ENCODE measurements around the gene ZC3H18.

ZC3H18 gene

DNA sequence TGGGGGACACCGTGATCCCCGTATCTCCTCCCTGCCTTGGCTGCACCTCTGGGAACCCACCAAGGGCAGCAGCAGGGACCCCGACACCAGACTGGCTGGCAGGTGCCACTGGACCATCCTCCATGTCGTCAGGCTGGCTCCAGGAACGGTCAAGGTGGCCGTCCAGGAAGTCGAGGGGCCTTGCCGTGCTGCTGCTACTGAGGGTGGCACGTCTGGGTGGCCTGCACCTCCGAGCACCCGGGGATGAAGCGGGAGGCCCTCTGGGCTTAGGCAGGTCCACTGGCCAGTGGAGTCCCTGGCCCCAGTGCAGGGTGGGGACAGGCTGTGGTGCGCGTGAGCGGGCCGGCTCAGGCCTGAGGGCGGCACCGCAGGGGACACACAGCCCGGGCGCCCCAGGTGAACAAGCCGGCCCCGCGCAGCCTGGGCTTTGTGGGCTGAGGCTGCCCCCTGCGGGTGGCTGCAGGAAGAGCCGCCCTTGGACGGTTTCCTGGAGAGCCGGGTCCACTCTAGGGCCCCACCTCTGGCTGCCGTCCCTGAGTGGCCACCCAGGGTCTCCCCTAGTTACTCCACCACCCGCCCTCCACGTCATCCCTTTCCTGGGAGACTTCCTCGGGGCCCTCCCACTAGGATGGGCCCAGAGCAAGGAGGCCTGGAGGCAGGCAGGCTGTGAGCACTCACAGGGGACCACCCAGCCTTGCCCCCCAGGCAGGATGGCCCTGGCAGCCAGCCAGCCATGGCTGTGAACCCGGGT, 42.8 kb upstream of the ZC3H18 start:
- TF ChIP-seq POLR2AphosphoS5 (IDR thresholded peaks at IDR 0.05; ENCODE audit: low read depth) (no peak), GABPA (IDR thresholded peaks at IDR 0.05; ENCODE audit: low read depth) (no peak), REST (IDR thresholded peaks at IDR 0.05; ENCODE audit: insufficient replicate concordance, low read depth) (no peak), SPI1 (IDR thresholded peaks at IDR 0.05; ENCODE audit: borderline replicate concordance, low read depth) (no peak)
- TF ChIP-seq, protein P1, sequence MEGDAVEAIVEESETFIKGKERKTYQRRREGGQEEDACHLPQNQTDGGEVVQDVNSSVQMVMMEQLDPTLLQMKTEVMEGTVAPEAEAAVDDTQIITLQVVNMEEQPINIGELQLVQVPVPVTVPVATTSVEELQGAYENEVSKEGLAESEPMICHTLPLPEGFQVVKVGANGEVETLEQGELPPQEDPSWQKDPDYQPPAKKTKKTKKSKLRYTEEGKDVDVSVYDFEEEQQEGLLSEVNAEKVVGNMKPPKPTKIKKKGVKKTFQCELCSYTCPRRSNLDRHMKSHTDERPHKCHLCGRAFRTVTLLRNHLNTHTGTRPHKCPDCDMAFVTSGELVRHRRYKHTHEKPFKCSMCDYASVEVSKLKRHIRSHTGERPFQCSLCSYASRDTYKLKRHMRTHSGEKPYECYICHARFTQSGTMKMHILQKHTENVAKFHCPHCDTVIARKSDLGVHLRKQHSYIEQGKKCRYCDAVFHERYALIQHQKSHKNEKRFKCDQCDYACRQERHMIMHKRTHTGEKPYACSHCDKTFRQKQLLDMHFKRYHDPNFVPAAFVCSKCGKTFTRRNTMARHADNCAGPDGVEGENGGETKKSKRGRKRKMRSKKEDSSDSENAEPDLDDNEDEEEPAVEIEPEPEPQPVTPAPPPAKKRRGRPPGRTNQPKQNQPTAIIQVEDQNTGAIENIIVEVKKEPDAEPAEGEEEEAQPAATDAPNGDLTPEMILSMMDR (IDR thresholded peaks at IDR 0.05; ENCODE audit: insufficient read depth, low read length): no peak
- Histone ChIP-seq H3K27ac (replicated peaks) (no peak overlapping the region), H3K4me3 (replicated peaks; ENCODE audit: insufficient read depth, low read length) (no peak overlapping the region), H3K27me3 (ENCODE audit: insufficient read depth, poor library complexity, severe bottlenecking) (no peaks in the 10 kb centered on the region)
- peak in 1 of 2 experiments; percentile 6 for DNase-seq (ENCODE audit: low read depth in 1 of 2, low spot score in 1 of 2)

DNA sequence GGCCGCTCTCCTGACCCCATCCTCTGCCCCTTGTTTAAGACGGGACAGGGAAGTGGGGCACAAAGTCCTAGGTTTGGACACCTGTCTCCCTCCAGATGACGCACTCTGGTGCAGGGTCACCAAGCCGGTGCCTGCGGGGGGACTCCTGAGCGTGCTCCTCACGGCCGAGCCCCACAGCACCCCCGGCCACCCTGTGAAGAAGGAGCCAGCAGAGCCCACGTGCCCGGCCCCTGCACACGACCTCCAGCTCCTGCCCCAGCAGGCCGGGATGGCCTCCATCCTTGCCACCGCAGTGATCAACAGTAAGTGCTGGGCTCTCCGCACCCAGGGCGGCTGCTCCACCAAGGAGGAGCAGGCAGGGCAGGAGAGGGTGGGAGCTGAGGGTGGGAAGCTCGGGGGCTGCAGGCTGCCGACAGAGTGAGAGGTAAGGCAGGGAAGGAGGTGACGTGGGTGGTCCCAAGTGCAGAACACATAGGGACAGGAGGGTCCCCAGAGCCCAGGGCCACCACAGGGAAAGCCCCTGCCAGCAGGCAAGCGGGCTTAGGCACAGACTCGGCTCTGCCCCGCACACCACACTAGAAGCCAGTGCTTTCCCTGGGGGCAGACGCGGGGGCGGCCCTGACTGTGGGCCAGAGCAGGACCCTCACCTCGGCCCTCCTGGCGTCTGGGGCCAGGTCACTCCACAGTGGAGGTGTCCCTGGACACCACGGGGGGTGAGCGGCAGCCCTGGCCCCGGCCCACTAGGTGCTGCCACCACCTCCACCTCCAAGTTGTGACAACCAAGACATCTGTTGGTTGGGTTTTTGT, 42.1 kb upstream of the ZC3H18 start:
- no peak for DNase-seq (ENCODE audit: low read depth in 1 of 2, low spot score in 1 of 2)
- no peaks in the 10 kb centered on the region for H3K27me3 ChIP-seq (ENCODE audit: insufficient read depth, poor library complexity, severe bottlenecking)
- TF ChIP-seq POLR2AphosphoS5 (IDR thresholded peaks at IDR 0.05; ENCODE audit: low read depth) (no peak), SPI1 (IDR thresholded peaks at IDR 0.05; ENCODE audit: borderline replicate concordance, low read depth) (no peak), GABPA (IDR thresholded peaks at IDR 0.05; ENCODE audit: low read depth) (no peak), REST (IDR thresholded peaks at IDR 0.05; ENCODE audit: insufficient replicate concordance, low read depth) (no peak)
- TF ChIP-seq, protein P1 (IDR thresholded peaks at IDR 0.05; ENCODE audit: insufficient read depth, low read length): no peak
- no peak overlapping the region for H3K27ac ChIP-seq (replicated peaks)
- H3K4me3 ChIP-seq (replicated peaks; ENCODE audit: insufficient read depth, low read length): no peak overlapping the region

GRCh38 chr16:88528902-88529318, 41.3 kb upstream of the ZC3H18 start:
- DNase-seq (ENCODE audit: low read depth in 1 of 2, low spot score in 1 of 2): no peak
- TF ChIP-seq, protein P1 (IDR thresholded peaks at IDR 0.05; ENCODE audit: insufficient read depth, low read length): no peak
- no peak for TF ChIP-seq SPI1 (IDR thresholded peaks at IDR 0.05; ENCODE audit: borderline replicate concordance, low read depth)
- TF ChIP-seq GABPA (IDR thresholded peaks at IDR 0.05; ENCODE audit: low read depth): no peak
- no peak for TF ChIP-seq REST (IDR thresholded peaks at IDR 0.05; ENCODE audit: insufficient replicate concordance, low read depth)
- no peak for TF ChIP-seq POLR2AphosphoS5 (IDR thresholded peaks at IDR 0.05; ENCODE audit: low read depth)
- Histone ChIP-seq H3K4me3 (replicated peaks; ENCODE audit: insufficient read depth, low read length) (no peak overlapping the region), H3K27ac (replicated peaks) (no peak overlapping the region), H3K27me3 (ENCODE audit: insufficient read depth, poor library complexity, severe bottlenecking) (no peaks in the 10 kb centered on the region)

Data from HL-60 (cell line).